ENCODE measurements around the gene DCN. TPM values are rescaled to one million over a fixed set of nuclear protein-coding genes. Genes with fewer than 3 reads are reported as not detected.

Gene DCN
- total RNA-seq (0.42 TPM in 1 of 2 replicates, not detected in the other), polyA plus RNA-seq (0.38 and 0.43 TPM in 2 replicates), polyA minus RNA-seq (1.2 TPM in 1 of 2 replicates, not detected in the other), Bru-seq, nascent RNA (percentile 4 among the genes with signal in this experiment), BruChase-seq, experiment 1, labeled RNA remaining after a 6-hour chase (percentile 3 among the genes with signal in this experiment), BruChase-seq, experiment 2, labeled RNA remaining after a 2-hour chase (percentile 3 among the genes with signal in this experiment)
- polyA plus RNA-seq (2011; cell fraction: cytosol; rRNA removed), result 0.14 and 0.34 TPM in 2 replicates
- 0.09 and 0.11 TPM in 2 replicates for polyA plus RNA-seq (2011; cell fraction: nucleus; rRNA removed)
- not detected in 2 replicates for polyA plus RNA-seq (2012)
- not detected for polyA minus RNA-seq (2011; cell fraction: cytosol; rRNA and poly(A)+ RNA removed)
- polyA minus RNA-seq (2011; cell fraction: nucleus; rRNA and poly(A)+ RNA removed), result 0.53 TPM in 1 of 2 replicates, not detected in the other
- long read RNA-seq, result 0 reads

GRCh38 chr12:91182636-91183455, at the start of gene DCN:
Gene DCN (minus strand): TSS chr12:91182817. CDS start chr12:91178552, 4,265 bp downstream.
- Histone ChIP-seq H3K79me2 (ENCODE audit: control insufficient read depth, insufficient read depth, low read length) (no peaks in the 10 kb centered on the region), H3K36me3 (ENCODE audit: control insufficient read depth in 2 of 2, extremely low read depth in 1 of 2, insufficient read depth in 2 of 2, low read length in 2 of 2) (no peaks in the 10 kb centered on the region), H2AFZ (ENCODE audit: low read depth, low read length) (peak within 1 kb of the TSS; percentile 39), H3K4me3 (replicated peaks in 1 of 3; ENCODE audit: insufficient read depth in 1 of 3, low read depth in 1 of 3, low read length in 3 of 3) (no peak within 1 kb of the TSS), H3K4me2 (ENCODE audit: insufficient read depth, low read length) (no peak within 1 kb of the TSS), H3K9me3 (replicated peaks; ENCODE audit: control insufficient read depth, insufficient read depth, low read length) (no peaks in the 10 kb centered on the region), H3K27ac (ENCODE audit: insufficient read depth, low read depth, low read length) (no peak within 1 kb of the TSS), H3K9me1 (replicated peaks; ENCODE audit: control insufficient read depth, extremely low read depth, insufficient read depth, low read length) (no peaks in the 10 kb centered on the region), H3K9ac (replicated peaks; ENCODE audit: extremely low read depth, insufficient read depth, low read length) (no peak within 1 kb of the TSS), H3K4me1 (ENCODE audit: control insufficient read depth, extremely low read depth, insufficient read depth, low read length) (peaks cover 10% of the 10 kb centered on the region), H4K20me1 (replicated peaks; ENCODE audit: control insufficient read depth, extremely low read depth, insufficient read depth, low read length) (no peaks in the 10 kb centered on the region), H3K27me3 (ENCODE audit: control insufficient read depth in 2 of 2, insufficient read depth in 2 of 2, low read length in 2 of 2) (no peaks in the 10 kb centered on the region)
- ChIA-PET POLR2A (no interaction called here), CTCF (interaction anchor here (8.9 kb wide), 1 partner anchor 143 kb away, joined by 107 read pairs; no protein-coding TSS in a partner anchor)
- TF ChIP-seq CTCF (IDR thresholded peaks at IDR 0.05; ENCODE audit: extremely low read depth in 1 of 2, insufficient read depth in 1 of 2, low read depth in 1 of 2, low read length in 2 of 2) (no peak), MAX (IDR thresholded peaks at IDR 0.05; ENCODE audit: insufficient read depth, insufficient read length) (no peak), POLR2A (IDR thresholded peaks at IDR 0.05; ENCODE audit: low read depth, low read length) (no peak), GATA2 (IDR thresholded peaks at IDR 0.05; ENCODE audit: insufficient read depth, insufficient read length, low read depth, low read length) (no peak), MYC (IDR thresholded peaks at IDR 0.05; ENCODE audit: low read depth, low read length) (no peak), FOS (IDR thresholded peaks at IDR 0.05; ENCODE audit: borderline replicate concordance, insufficient read depth, low read length) (no peak)
- no peak for FAIRE-seq
- no TSS peak for BruUV-seq (replicated peaks)
- intact Hi-C loops (cut with micrococcal nuclease) (no loop called here), dilution Hi-C loops (cut with MboI; ENCODE audit: extremely low pct_ligation_motif_present, low sequenced_read_pairs) (no loop called here)
- no peak for DNase-seq (ENCODE audit: low read depth, low spot score)
